ENCODE data around the gene CLIP2.

CLIP2 gene

GRCh38 chr7:74256491-74257408 lies 32.5 kb upstream of the CLIP2 start:
- peak overlapping the region; percentile 59 to 80 (median 79) for H3K27ac Mint-ChIP-seq

GRCh38 chr7:74258639-74259038 lies 30.6 kb upstream of the CLIP2 start:
- H3K36me3 Mint-ChIP-seq (ENCODE audit: low read depth), result no peaks in the 10 kb centered on the region
- TF ChIP-seq CTCF (IDR thresholded peaks at IDR 0.05; ENCODE audit: unreplicated experiment in 3 of 3), result no peak

More at GRCh38 chr7:74256491-74257408, 32.5 kb upstream of the CLIP2 start:
- Mint-ChIP-seq H3K27me3 (ENCODE audit: low read depth) (no peaks in the 10 kb centered on the region), H3K9me3 (no peaks in the 10 kb centered on the region), H3K4me3 (peak overlapping the region; percentile 80 to 97 (median 82)), H3K4me1 (peaks cover 19% of the 10 kb centered on the region), H3K36me3 (ENCODE audit: low read depth) (peaks cover 5% of the 10 kb centered on the region)
- no peak for TF ChIP-seq CTCF (IDR thresholded peaks at IDR 0.05; ENCODE audit: unreplicated experiment in 3 of 3)

GRCh38 chr7:74262639-74263398 lies 26.4 kb upstream of the CLIP2 start:
- H3K36me3 Mint-ChIP-seq (ENCODE audit: low read depth), result no peaks in the 10 kb centered on the region
- peaks cover 11% of the 10 kb centered on the region for H3K4me1 Mint-ChIP-seq
- H3K27ac Mint-ChIP-seq, result peak overlapping the region in 2 of 3 experiments; percentile 67 to 76
- no peak for TF ChIP-seq CTCF (IDR thresholded peaks at IDR 0.05; ENCODE audit: unreplicated experiment in 3 of 3)
- H3K4me3 Mint-ChIP-seq, result peak overlapping the region in 1 of 3 experiments; percentile 43
- H3K9me3 Mint-ChIP-seq, result no peaks in the 10 kb centered on the region
- no peaks in the 10 kb centered on the region for H3K27me3 Mint-ChIP-seq (ENCODE audit: low read depth)

More at GRCh38 chr7:74258639-74259038, 30.6 kb upstream of the CLIP2 start:
- H3K4me1 Mint-ChIP-seq, result peaks cover 29% of the 10 kb centered on the region
- H3K27ac Mint-ChIP-seq, result peak overlapping the region in 1 of 3 experiments; percentile 21
- no peaks in the 10 kb centered on the region for H3K27me3 Mint-ChIP-seq (ENCODE audit: low read depth)
- no peaks in the 10 kb centered on the region for H3K9me3 Mint-ChIP-seq
- H3K4me3 Mint-ChIP-seq, result peak overlapping the region; percentile 16 to 33 (median 31)

DNA sequence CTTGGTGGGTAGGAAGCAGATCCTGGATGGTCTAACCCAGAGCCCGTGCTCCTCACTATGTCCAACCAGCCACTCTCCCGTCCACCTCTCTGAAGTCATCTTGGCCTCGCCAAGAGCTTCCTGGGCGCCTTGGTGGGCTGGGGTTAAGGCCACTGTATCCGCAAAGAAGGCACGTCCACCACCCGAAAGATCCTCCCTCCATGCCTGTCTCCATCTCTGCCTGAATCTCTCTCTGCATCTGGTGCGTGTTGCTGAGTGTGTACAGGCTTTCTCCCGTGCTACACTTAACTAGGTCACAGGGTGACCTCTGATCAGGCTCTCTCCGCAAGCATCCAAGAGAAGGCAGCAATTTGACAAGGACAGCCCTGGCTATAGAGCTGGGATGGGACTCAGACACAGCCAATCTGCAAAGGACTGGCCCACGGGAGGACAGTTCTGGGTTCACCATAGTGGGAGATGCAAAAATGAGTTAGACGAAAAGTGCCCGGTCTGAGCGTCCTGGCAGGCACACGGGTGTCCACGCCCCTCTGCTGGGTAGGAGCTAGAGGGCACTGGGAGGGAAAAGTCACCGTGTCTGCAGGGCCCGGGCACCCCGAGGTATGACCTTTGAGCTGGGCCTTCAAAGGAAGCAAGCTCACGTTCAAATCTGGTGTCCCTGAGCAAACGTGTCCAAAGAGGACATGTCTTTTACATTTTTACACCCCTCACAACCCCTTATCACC lies 25.6 kb upstream of the CLIP2 start:
- peaks cover 11% of the 10 kb centered on the region for H3K4me1 Mint-ChIP-seq
- H3K9me3 Mint-ChIP-seq, result no peaks in the 10 kb centered on the region
- H3K4me3 Mint-ChIP-seq, result no peak overlapping the region
- H3K27ac Mint-ChIP-seq, result peak overlapping the region in 2 of 3 experiments; percentile 67 to 76
- TF ChIP-seq CTCF (IDR thresholded peaks at IDR 0.05; ENCODE audit: unreplicated experiment in 3 of 3), result no peak
- no peaks in the 10 kb centered on the region for H3K27me3 Mint-ChIP-seq (ENCODE audit: low read depth)
- H3K36me3 Mint-ChIP-seq (ENCODE audit: low read depth), result no peaks in the 10 kb centered on the region

DNA sequence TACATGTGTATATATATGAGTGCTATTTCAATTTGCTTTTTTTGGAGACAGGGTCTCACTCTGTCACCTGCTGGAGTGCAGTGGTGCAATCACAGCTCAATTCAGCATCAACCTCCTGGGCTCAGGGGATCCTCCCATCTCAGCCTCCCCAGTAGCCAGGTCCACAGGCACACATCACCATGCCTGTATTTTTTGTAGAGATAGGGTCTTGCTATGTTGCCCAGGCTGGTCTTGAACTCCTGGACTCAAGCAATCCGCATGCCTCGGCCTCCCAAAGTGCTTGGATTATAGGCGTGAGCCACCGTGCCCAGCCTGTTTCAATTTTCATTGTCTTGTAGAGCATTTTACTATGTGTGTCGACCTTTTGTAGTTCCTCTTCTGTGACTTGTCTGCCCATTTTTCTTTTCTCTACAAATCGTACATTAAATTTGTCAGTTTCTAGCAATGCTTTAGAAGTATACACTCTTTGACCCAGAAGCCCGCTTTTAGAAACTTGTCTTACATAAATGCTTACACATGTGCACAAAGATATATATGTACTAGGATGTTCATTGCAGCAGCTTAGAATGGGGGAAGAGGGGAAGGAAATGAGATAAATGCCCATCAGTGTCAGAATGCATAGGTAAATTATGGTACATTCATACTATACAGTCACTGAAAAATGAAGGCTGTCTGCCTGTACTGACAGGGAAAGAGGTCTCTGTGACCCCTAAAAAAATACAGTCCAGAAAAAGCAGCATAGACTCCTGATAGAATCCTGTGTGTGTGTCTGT lies 22.8 kb upstream of the CLIP2 start:
- TF ChIP-seq CTCF (IDR thresholded peaks at IDR 0.05; ENCODE audit: unreplicated experiment in 3 of 3), result no peak
- Mint-ChIP-seq H3K9me3 (no peaks in the 10 kb centered on the region), H3K27ac (peak overlapping the region in 1 of 3 experiments; percentile 26), H3K36me3 (ENCODE audit: low read depth) (no peaks in the 10 kb centered on the region), H3K27me3 (ENCODE audit: low read depth) (no peaks in the 10 kb centered on the region), H3K4me3 (no peak overlapping the region), H3K4me1 (peaks cover 11% of the 10 kb centered on the region)

All from nephron (organoid).